Erythroblast (primary cell): Measurements from ENCODE around the gene IPO5.

Experiments used
- DNase-seq, 2 experiments: peaks; one replicate each; lab custom pipeline; 2025; lab: John Stamatoyannopoulos, UW
- GATA1 ChIP-seq: IDR thresholded peaks from 2 replicates; pipeline ENCODE4 v1.6.1; 2011; ENCODE audit warnings: low read depth, mild to moderate bottlenecking, control low read depth, low read length, moderate library complexity
- POLR2A ChIP-seq: IDR thresholded peaks from 2 replicates; pipeline ENCODE4 v1.6.1; 2011; ENCODE audit warnings: mild to moderate bottlenecking, low read length

IPO5 gene

DNA sequence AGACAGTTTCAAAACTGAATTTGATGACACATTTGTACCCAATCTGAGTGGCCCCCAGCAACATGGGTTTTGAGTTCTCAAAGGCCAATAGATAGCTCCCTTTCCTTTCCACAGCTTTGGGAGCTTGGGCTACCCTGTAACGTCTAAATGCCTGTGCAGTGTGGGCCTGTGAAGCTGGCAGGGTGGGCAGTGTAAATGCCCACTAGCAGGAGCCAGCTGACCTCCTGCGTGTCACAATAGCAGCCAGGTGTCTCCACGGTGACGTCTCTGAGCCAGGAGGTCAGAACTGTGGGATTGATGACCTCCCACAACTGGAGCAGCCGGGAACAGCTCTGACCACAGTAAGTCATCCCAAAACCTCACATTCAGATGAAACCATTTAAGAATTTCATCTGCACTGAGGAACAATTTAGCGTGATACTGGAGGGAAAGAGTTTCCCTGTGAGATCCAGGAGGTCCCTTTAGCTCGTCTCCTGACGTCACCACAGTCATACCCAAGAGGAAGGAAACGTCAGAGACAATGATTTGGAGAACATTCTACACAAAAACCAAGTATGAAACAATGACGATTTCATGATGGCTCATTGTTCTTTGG, at the start of gene IPO5:
IPO5 (plus strand) TSS at position 300 of the 595 bp plus-strand sequence. CDS start 23,022 bp downstream, outside the sequence.
- TF ChIP-seq POLR2A (no peak), GATA1 (no peak)
- no peak for DNase-seq

DNA sequence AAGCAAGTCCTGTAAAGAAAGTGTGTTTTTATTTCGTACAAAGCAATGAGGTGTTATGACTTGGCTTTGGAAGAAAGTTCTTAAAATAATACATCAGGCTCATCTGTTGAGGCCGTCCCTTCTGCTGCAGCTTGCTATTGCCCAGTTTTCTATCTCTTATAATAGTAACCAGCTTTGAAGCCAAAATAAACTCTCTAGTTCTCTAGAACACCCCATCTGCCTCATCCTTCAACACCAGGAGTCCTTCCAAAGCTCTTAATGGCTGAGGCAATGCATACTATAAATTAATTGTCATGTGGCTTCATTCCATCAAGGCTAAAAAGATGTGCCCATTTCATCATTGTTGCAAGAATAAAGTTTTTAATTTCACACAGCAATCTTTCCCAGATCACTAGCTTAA, 49.4 kb upstream of the IPO5 start:
- TF ChIP-seq GATA1: no peak
- TF ChIP-seq POLR2A: no peak
- DNase-seq: no peak

DNA sequence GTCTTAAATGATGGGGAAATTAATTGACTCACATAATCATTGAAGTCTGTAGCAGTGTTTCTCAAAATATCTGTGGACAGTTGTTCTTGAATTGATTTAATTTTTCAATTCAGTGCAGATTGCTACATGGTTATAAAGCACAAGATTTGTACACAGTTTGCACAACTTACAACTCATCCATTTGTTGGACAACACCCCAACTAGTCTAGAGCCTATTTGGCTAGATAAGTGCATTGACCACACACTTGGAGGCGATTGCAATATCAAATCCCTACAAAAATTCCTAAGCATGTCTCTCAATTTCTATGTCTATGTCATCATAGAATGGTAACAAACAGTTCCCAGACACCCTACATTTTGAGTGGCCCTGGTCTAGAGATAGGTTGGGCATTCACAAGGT, 48.0 kb upstream of the IPO5 start:
- DNase-seq: no peak
- TF ChIP-seq POLR2A: no peak
- TF ChIP-seq GATA1: no peak

DNA sequence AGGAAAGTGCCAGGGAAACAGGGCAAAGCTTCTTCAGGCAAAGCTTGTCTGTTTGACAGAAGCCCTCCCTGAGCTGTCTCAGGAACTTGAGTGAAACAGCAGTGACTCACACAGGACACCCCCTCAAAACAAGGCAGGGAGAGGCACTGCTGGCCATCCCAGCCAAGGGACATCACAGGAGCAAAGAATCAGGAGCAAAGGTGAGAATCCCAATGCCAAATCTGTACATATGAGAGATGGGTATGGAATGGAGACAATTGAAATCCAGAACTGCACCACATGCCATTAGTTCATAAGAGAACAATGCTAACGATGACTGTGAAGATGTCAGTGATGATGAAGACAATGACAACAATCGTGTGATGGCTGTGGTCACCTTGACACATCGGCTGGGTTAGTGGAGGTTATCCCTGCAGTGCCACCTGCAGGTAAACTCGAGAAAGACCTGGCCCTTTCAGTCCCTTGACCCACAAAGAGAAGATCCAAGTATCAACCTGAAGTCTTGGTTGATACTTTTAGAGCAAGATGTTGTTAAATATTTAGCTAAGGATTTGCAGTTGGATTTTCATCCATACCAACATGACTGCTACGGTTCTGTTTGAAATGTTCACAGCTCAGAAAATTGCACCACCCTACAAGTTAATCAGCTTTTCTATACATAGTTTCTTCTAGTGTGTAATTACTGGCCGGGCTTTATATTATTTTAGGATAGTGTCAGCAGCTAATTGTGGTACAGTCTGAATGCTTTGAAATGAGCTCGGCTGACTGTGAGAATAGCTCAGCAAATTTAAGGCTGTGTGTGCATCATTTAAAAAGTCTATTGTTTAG, 42.0 kb upstream of the IPO5 start:
- peak; percentile 28 to 43 for DNase-seq

DNA sequence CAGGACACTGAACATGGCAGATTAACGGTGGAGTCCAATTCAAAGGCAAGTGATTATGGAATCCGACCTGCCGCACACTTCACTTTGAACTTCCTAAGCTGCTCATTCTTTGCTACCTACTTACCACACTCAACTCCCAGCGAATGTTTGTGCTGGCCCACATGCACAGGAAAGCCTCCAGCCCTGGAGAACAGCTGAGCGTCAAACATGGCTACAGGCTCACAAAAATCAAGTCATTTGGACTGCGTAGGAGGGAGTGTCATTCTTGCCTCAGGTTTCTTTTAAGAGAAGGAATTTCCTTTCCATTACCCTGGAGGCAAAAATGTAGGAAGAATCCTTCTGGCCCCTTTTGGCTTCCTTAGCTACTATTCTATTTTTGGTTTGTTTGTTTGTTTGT, 41.3 kb upstream of the IPO5 start:
- TF ChIP-seq GATA1 (no peak), POLR2A (no peak)
- DNase-seq: no peak

More for the DNA sequence above, 42.0 kb upstream of the IPO5 start:
- TF ChIP-seq GATA1 (no peak), POLR2A (no peak)

DNA sequence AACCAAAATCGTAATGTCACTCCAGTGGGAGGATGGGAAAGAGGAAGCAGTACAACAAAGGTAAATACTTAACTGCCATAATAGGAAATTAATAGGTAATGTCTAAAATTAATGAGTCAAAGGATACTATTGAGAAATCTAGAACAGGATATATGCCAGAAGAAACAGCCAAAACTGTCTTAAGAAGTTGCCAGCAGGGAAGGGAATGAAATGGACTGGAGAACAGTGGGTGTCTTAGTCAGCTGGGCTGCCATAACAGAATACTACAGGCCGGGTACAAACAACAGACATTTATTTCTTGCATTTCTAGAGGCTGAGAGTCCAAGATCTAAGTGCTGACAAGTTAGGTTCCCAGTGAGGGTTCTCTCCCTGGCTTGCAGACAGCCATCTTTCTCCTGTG, 40.3 kb upstream of the IPO5 start:
- DNase-seq: no peak
- TF ChIP-seq GATA1 (no peak), POLR2A (no peak)

DNA sequence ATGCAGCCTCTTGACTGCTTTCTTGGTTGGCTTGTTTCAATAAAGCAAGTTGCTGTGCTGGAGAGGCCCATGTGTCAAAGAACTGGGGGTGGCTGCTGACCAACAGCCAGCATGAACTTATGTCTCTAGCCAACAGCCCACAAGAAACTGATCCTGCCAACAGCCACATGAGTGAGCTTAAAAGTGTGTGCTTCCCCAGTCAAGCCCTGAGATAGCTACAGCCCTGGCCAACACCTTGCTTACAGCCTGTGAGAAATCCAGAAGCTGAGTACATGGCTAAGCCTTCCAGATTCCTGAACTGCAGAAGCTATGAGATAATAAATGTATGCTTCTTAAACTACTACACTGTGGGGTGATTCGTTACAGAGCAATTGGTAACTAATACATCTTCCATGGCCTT, 38.9 kb upstream of the IPO5 start:
- TF ChIP-seq GATA1: no peak
- no peak for TF ChIP-seq POLR2A

DNA sequence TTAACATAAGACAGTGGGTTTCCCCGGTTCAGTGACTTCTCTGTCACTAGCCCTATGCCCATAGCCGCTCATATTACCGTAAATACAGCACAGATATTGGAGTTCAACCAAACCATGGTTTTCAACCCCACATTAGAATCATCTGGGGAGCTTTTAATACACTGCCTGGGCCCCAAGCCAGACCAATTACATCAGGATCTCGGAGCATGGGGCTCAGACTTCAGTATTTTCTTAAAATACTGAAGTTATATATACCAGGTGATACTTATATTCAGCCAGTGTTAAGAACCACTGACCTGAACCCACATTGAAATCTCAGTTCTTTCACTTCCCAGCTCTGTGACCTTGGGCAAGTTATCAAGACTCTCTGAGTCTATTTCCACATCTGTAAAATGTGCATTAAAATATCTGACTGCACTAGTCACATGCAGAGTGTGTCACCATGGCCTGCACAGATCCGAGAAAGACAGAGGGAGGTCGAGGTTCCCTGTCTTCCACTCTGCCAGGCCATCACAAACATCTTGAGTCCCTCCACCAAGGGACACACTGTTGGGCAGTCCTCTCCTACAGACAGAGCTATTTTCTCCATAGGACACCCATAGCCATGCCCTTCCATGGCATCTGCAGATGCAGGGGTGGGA, 32.2 kb upstream of the IPO5 start:
- no peak for TF ChIP-seq GATA1
- TF ChIP-seq POLR2A: no peak
- no peak for DNase-seq

More for the DNA sequence above, 38.9 kb upstream of the IPO5 start:
- no peak for DNase-seq

DNA sequence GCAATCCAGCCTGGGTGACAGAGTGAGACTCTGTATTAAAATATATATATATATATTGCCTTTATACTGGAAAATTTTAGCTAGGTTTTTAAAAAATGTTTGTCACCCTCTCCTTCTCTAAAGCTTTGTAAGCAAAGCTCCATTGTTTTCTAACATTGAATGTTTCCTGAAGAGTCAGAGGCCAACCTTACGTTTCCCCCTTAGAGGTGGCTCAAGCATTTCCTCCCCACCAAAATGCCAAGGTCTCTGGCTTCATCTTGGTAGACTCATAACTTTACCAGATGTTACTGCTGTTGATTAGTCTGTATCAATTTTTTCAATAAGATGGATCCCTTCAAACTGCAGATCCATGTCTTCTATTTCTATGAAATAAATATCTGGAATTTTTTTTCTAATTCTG, 25.2 kb upstream of the IPO5 start:
- TF ChIP-seq POLR2A (no peak), GATA1 (no peak)
- DNase-seq: no peak

DNA sequence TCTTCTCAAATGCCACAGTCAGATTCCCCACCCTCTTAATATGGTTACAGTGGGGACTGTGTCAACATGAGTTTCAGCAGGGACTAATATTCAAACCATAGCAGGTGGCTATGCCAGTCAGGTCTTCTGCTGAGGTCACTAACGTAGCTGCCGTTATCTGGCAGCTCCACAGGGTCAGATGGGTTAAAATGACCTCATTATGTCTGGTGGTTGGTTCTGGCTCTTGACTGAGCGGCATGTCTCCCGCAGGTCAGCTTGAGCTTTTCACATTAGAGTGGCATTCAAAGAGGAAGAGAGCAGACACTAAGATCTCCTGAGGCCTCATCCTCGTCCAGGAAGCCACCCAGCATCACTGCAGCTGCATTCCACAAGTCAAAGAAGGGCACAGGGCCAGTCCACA, 21.4 kb upstream of the IPO5 start:
- DNase-seq: no peak
- no peak for TF ChIP-seq GATA1
- no peak for TF ChIP-seq POLR2A

DNA sequence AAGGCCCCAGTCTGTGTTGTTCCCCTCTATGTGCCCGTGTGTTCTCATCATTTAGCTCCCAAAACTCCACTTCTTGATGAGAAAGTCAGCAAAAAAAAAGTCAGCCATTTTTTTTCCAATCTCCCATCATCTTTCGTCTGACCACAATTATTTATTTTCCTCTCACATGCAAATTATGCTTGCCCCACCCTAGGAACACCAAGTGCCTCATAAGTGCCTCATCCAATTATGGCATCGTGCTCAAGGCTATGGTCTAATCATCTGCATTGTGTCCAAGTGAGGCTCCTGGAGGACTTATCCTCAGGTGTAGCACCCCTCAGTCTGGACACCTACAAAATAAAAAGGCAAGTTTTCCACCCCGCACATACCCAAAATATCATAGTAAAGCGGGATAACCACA, 20.8 kb upstream of the IPO5 start:
- TF ChIP-seq POLR2A: no peak
- no peak for TF ChIP-seq GATA1
- DNase-seq: no peak

DNA sequence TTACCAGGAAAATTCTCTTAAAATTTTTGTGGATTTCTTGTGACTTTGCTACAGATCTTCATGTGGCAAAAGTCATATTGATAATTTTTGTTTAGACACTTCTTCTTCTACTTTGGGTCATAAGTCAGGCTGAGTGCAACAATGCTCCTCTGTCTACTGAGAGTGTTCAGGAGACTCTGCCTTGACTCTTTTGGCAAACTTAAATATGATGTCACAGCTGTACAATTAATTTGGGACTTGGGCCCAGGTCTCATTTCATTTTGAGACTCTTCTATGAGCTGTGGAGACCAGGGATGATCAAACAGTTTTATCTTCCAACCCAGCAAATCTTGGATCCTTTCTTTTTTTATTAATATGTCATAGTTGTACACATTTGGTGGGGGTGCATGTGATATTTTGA, 19.7 kb upstream of the IPO5 start:
- DNase-seq: no peak

DNA sequence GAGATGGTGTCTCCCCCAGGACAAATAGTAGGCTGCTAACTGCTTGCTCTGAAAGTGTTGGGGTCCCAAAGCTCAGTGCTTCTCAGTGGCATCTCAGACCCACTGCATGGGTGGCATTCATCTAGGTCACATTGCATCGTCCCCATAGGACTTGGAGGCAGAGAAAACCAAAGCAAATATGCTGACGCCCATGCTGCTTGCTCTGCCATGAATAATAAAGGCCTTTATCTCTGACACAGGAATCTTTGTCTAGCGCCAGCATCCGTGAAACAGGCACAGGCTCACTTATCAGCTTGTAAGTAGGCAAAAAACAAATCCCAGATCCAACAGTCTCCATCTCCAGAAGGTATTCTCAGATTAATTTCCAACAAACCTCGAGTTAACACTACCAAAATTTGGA, 18.9 kb upstream of the IPO5 start:
- peak in 1 of 2 experiments; percentile 13 for DNase-seq
- TF ChIP-seq POLR2A: no peak
- no peak for TF ChIP-seq GATA1

More for the DNA sequence above, 19.7 kb upstream of the IPO5 start:
- TF ChIP-seq GATA1: no peak

DNA sequence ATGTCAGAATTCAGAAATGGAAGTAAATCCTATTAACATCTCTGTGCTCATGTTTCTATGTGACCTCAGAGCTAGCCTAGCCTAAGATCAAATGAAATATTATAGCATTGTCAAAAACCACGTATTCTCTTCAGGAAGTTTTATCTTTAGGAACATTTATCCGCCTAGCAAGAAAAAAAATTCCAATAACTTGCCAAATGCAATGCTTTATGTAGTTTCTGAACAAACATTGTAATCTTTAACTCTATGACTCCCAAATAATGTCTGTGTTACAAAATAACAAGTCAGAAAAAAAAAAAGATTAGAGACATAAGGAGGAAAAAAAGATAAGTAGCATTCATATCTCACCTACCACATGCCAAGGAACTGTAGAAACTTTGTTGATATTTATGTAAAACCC, 18.4 kb upstream of the IPO5 start:
- DNase-seq: peak in 1 of 2 experiments; percentile 7
- TF ChIP-seq POLR2A (no peak), GATA1 (no peak)

DNA sequence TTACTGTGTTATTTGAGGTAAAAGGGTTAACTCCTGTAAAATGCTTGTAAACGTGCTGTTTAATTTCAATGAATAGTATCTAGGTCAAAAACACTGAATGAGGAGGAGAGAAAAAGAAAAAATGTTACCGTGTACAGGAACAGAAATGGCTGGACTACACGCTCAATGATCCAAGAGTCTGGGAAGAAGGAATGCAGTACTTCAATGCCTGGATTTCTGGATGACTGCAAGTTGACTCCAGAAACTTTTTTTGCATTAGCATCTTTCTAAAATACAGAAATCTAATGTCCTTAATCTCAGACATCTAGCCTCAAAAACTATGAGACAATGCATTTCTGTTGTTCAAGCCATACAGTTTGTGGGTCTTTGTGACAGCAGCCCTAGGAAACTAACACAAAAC, 17.4 kb upstream of the IPO5 start:
- no peak for TF ChIP-seq GATA1
- DNase-seq: no peak
